ENCODE data around the gene CARM1.

DNA sequence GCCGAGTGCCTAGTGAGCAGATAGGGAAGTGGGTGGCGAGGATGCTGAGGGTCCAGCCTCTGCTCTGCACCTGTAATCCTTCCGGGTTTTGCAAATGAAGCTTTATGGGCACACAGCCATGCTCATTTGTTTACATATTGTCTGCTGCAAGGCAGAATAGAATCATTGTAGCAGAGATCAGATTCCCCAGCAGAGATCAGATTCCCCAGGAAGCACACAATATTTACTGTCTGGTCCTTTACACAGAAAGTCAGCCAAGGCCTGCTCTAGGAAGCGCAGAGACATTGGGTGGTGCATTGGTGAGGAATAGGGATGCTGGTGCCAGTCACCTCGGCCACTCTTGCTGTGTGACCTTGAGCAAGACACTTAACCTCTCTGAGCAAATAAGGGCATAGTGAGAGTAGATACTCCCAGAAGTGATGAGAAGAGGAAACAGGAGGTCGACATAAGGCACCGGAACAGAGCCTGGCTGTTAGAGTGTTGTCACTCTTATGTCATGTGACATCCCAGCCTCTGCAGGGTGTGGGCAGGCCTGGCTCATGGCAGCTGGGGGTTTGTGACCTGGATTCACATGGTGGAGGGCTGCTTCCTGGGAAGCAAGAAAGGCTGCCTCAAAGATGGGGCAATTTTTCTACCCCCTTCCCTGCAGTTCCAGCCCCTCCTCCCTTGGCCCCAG, 25.6 kb downstream of the CARM1 start:
- TF ChIP-seq, protein P1, sequence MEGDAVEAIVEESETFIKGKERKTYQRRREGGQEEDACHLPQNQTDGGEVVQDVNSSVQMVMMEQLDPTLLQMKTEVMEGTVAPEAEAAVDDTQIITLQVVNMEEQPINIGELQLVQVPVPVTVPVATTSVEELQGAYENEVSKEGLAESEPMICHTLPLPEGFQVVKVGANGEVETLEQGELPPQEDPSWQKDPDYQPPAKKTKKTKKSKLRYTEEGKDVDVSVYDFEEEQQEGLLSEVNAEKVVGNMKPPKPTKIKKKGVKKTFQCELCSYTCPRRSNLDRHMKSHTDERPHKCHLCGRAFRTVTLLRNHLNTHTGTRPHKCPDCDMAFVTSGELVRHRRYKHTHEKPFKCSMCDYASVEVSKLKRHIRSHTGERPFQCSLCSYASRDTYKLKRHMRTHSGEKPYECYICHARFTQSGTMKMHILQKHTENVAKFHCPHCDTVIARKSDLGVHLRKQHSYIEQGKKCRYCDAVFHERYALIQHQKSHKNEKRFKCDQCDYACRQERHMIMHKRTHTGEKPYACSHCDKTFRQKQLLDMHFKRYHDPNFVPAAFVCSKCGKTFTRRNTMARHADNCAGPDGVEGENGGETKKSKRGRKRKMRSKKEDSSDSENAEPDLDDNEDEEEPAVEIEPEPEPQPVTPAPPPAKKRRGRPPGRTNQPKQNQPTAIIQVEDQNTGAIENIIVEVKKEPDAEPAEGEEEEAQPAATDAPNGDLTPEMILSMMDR (IDR thresholded peaks at IDR 0.05): peak in 1 of 4 experiments; percentile 2
- TF ChIP-seq POLR2A (IDR thresholded peaks at IDR 0.05) (no peak), POLR2AphosphoS5 (IDR thresholded peaks at IDR 0.05) (peak; percentile 72)

Data from prostate gland (tissue), 2 donors.